ENCODE measurements around the gene LMX1A.

LMX1A gene

DNA sequence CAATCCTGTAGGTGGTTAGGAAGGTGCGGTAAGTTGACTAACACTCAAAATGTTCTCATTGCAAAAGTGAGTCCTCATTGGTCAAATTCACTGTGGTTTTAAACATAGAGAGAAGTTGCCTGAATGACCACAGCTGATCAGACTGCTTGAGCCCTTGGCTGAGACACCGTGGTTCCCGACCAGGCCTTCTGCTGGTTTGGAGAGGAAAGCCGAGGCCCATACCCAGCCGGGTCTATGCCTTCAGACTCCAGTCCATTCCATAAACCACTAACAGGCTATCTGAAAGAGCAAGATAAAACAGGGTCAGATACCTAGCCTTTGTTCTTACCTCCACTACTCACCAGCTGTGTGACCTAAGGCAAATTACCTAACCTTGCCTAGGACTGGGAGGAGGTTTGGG, 133.9 kb downstream of the LMX1A start:
- TF ChIP-seq, protein P1, sequence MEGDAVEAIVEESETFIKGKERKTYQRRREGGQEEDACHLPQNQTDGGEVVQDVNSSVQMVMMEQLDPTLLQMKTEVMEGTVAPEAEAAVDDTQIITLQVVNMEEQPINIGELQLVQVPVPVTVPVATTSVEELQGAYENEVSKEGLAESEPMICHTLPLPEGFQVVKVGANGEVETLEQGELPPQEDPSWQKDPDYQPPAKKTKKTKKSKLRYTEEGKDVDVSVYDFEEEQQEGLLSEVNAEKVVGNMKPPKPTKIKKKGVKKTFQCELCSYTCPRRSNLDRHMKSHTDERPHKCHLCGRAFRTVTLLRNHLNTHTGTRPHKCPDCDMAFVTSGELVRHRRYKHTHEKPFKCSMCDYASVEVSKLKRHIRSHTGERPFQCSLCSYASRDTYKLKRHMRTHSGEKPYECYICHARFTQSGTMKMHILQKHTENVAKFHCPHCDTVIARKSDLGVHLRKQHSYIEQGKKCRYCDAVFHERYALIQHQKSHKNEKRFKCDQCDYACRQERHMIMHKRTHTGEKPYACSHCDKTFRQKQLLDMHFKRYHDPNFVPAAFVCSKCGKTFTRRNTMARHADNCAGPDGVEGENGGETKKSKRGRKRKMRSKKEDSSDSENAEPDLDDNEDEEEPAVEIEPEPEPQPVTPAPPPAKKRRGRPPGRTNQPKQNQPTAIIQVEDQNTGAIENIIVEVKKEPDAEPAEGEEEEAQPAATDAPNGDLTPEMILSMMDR (conservative IDR thresholded peaks at IDR 0.05): no peak
- peak overlapping the region; percentile 80 for H3K27ac ChIP-seq

DNA sequence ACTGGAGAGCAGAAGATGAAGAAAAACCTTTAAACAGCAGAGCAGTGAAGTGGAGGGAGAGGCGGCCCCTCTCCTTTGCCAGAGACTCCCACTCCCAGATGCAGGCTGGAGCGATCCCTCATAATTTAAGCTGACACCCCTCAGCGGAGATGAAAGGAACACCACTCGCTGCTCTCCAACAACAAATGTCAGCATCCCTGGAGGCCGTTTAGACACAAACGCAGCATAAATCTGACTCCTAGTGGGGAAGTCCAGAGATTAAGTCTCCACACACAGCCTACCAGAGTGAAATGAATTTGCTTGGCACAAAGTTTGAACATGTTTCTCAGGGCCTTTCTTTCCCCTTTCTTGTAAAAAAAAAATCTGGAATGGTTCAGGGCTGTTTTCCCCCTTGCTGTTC, 137.8 kb downstream of the LMX1A start:
- no peak overlapping the region for H3K27ac ChIP-seq
- TF ChIP-seq, protein P1 (conservative IDR thresholded peaks at IDR 0.05): no peak

GRCh38 chr1:165217958-165218357, 138.6 kb downstream of the LMX1A start:
- TF ChIP-seq, protein P1 (conservative IDR thresholded peaks at IDR 0.05): no peak
- no peak overlapping the region for H3K27ac ChIP-seq

GRCh38 chr1:165216254-165216653, 140.3 kb downstream of the LMX1A start:
- TF ChIP-seq, protein P1 (conservative IDR thresholded peaks at IDR 0.05): no peak
- no peak overlapping the region for H3K27ac ChIP-seq

GRCh38 chr1:165215676-165216075, 140.8 kb downstream of the LMX1A start:
- no peak overlapping the region for H3K27ac ChIP-seq
- TF ChIP-seq, protein P1 (conservative IDR thresholded peaks at IDR 0.05): no peak

GRCh38 chr1:165212229-165212628, 144.3 kb downstream of the LMX1A start:
- TF ChIP-seq, protein P1 (conservative IDR thresholded peaks at IDR 0.05): no peak
- H3K27ac ChIP-seq: no peak overlapping the region

GRCh38 chr1:165207853-165208515, 148.5 kb downstream of the LMX1A start:
- H3K27ac ChIP-seq: no peak overlapping the region
- TF ChIP-seq, protein P1 (conservative IDR thresholded peaks at IDR 0.05): no peak
